Caki2 (cell line): ENCODE measurements around the gene CDC7. TPM values are rescaled to one million over a fixed set of nuclear protein-coding genes. Genes with fewer than 3 reads are reported as not detected.
"Not testable (repeated sequence)": the region's sequence is repeated elsewhere in the genome, so short reads cannot be mapped to it uniquely, and the experiment has no call there.

ENCODE experiments used
- DNase-seq: peaks from one replicate; pipeline ENCODE4 v3.0.0-alpha.2; 2015; ENCODE audit warnings: low read depth
- in situ Hi-C: cut with HindIII; loops from 2 replicates; pipeline ENCODE4 v1.10.0; 2016; ENCODE audit warnings: low sequenced_read_pairs, low pct_unique_long_range_greater_than_20kb, mixed read lengths
- total RNA-seq: library from RNA; depleted of rRNA; stranded (reverse); fragments of >200 nt; shearing (Covaris generic); gene quantifications from 2 replicates; pipeline ENCODE4 v1.2.3, GENCODE V29; 2014; ENCODE audit warnings: low replicate concordance

Gene CDC7
- total RNA-seq, 1 experiment from 2014 or later = 8.4 TPM

GRCh38 chr1:91505086-91505485 is 4.4 kb downstream of the CDC7 start:
- in situ Hi-C loops = no loop called here
- no peak for DNase-seq

GRCh38 chr1:91506071-91506470 is 5.4 kb downstream of the CDC7 start:
- no peak for DNase-seq
- in situ Hi-C loops = no loop called here

- DNase-seq = no peak
- in situ Hi-C loops = no loop called here
These were observed 6.7 kb downstream of the CDC7 start for GRCh38 chr1:91507328-91507727.

GRCh38 chr1:91510754-91511153 is 10.1 kb downstream of the CDC7 start:
- DNase-seq = no peak
- in situ Hi-C loops = no loop called here

- no peak for DNase-seq
- in situ Hi-C loops = no loop called here
These were observed 10.7 kb downstream of the CDC7 start for GRCh38 chr1:91511386-91511785.

- DNase-seq = no peak
- in situ Hi-C loops = no loop called here
These were observed 12.5 kb downstream of the CDC7 start for GRCh38 chr1:91513160-91513559.

- DNase-seq = no peak
These were observed 13.1 kb downstream of the CDC7 start for GRCh38 chr1:91513706-91514105.

GRCh38 chr1:91515994-91516393 is 15.3 kb downstream of the CDC7 start:
- in situ Hi-C loops = no loop called here
- DNase-seq = no peak

More at GRCh38 chr1:91513706-91514105, 13.1 kb downstream of the CDC7 start:
- in situ Hi-C loops = no loop called here

GRCh38 chr1:91516605-91517004 is 16.0 kb downstream of the CDC7 start:
- DNase-seq, in situ Hi-C loops: not testable (repeated sequence)

GRCh38 chr1:91519167-91519566 is 18.5 kb downstream of the CDC7 start:
- DNase-seq, in situ Hi-C loops: not testable (repeated sequence)

GRCh38 chr1:91520942-91521507 is 20.4 kb downstream of the CDC7 start:
- in situ Hi-C loops = no loop called here

GRCh38 chr1:91523482-91523881 is 22.8 kb downstream of the CDC7 start:
- peak; percentile 35 for DNase-seq
- in situ Hi-C loops = no loop called here

More at GRCh38 chr1:91520942-91521507, 20.4 kb downstream of the CDC7 start:
- DNase-seq = no peak

- in situ Hi-C loops = no loop called here
- no peak for DNase-seq
These were observed 25.8 kb downstream of the CDC7 start for GRCh38 chr1:91526496-91526895.

- in situ Hi-C loops = no loop called here
- no peak for DNase-seq
These were observed 26.7 kb downstream of the CDC7 start for GRCh38 chr1:91527266-91527765.

GRCh38 chr1:91527781-91528180 is 27.1 kb downstream of the CDC7 start:
- in situ Hi-C loops = no loop called here

GRCh38 chr1:91529856-91530255 is 29.2 kb downstream of the CDC7 start:
- in situ Hi-C loops = no loop called here
- DNase-seq = no peak

More at GRCh38 chr1:91527781-91528180, 27.1 kb downstream of the CDC7 start:
- no peak for DNase-seq

GRCh38 chr1:91533361-91534024 is 32.8 kb downstream of the CDC7 start:
- no peak for DNase-seq
- in situ Hi-C loops = no loop called here

- DNase-seq = no peak
- in situ Hi-C loops = no loop called here
These were observed 34.8 kb downstream of the CDC7 start for GRCh38 chr1:91535441-91535840.

- in situ Hi-C loops = no loop called here
These were observed 36.8 kb downstream of the CDC7 start for GRCh38 chr1:91537281-91537986.

More at GRCh38 chr1:91537281-91537986, 36.8 kb downstream of the CDC7 start:
- DNase-seq = no peak
